Fibroblast of lung (primary cell): ENCODE measurements around the gene CTDSP2. TPM values are rescaled to one million over a fixed set of nuclear protein-coding genes. Genes with fewer than 3 reads are reported as not detected.

Source experiments
- DNase-seq, 2 donors: peaks; one replicate each; pipeline versions ENCODE4 v3.0.0 to v3.0.0-alpha.2; 2010; ENCODE audit warnings: low read depth in 2 of 2
- H2AFZ ChIP-seq: 2 replicates; pipeline ENCODE4 v1.5.1; 2012; ENCODE audit warnings: low read length, control low read depth, inconsistent platforms
- H3K27ac ChIP-seq: 2 replicates; pipeline ENCODE4 v1.5.1; 2011; ENCODE audit warnings: low read length, control low read depth; ENCODE audit not compliant: insufficient read depth
- H3K27me3 ChIP-seq: 2 replicates; pipeline ENCODE4 v1.5.1; 2011; ENCODE audit warnings: mild to moderate bottlenecking, low read length; ENCODE audit not compliant: control insufficient read depth, insufficient read depth
- H3K36me3 ChIP-seq: 2 replicates; pipeline ENCODE4 v1.5.1; 2011; ENCODE audit warnings: low read length; ENCODE audit not compliant: control insufficient read depth, insufficient read depth
- H3K4me1 ChIP-seq: 2 replicates; pipeline ENCODE4 v1.5.1; 2011; ENCODE audit warnings: low read length; ENCODE audit not compliant: control insufficient read depth, insufficient read depth; ENCODE audit errors: extremely low read depth
- H3K4me2 ChIP-seq: 2 replicates; pipeline ENCODE4 v1.5.1; 2011; ENCODE audit warnings: low read length, control low read depth; ENCODE audit not compliant: insufficient read depth; ENCODE audit errors: extremely low read depth
- H3K4me3 ChIP-seq, 4 experiments: fragments of 200-600 bp in 1 of 4; sonication (generic) in 1 of 4; replicated peaks in 1 of 4; 2 replicates each; pipeline ENCODE4 v1.5.1; 2011 to 2016; ENCODE audit warnings: low read length in 4 of 4, low read depth in 3 of 4, mild to moderate bottlenecking in 3 of 4, control low read depth in 2 of 4, inconsistent platforms in 1 of 4, mixed read lengths in 1 of 4; ENCODE audit not compliant: insufficient read depth in 1 of 4; ENCODE audit errors: control extremely low read depth in 1 of 4
- H3K79me2 ChIP-seq: 2 replicates; pipeline ENCODE4 v1.5.1; 2012; ENCODE audit warnings: mild to moderate bottlenecking, low read length, inconsistent platforms; ENCODE audit not compliant: control insufficient read depth, insufficient read depth
- H3K9ac ChIP-seq: 2 replicates; pipeline ENCODE4 v1.5.1; 2011; ENCODE audit warnings: mild to moderate bottlenecking, low read length, control low read depth; ENCODE audit not compliant: insufficient read depth
- H3K9me3 ChIP-seq: 2 replicates; pipeline ENCODE4 v1.5.1; 2012; ENCODE audit warnings: low read depth, low read length; ENCODE audit not compliant: control insufficient read depth, insufficient read depth
- H4K20me1 ChIP-seq: 2 replicates; pipeline ENCODE4 v1.5.1; 2011; ENCODE audit warnings: low read length; ENCODE audit not compliant: control insufficient read depth, insufficient read depth; ENCODE audit errors: extremely low read depth
- EZH2 ChIP-seq: IDR thresholded peaks from 2 replicates; pipeline ENCODE4 v1.5.1; 2012; ENCODE audit warnings: low read length, control low read depth, mild to moderate bottlenecking; ENCODE audit errors: missing control alignments
- polyA plus RNA-seq, 2 donors: library from polyadenylated mRNA; depleted of rRNA in 1 of 2; stranded (reverse) in 1 of 2; unstranded in 1 of 2; fragments of >200 nt; gene quantifications; 2 replicates each; pipeline ENCODE4 v1.2.1, GENCODE V29; 2011 to 2012; ENCODE audit warnings: missing spikeins in 1 of 2
- total RNA-seq: library from RNA; depleted of rRNA; stranded (reverse); fragments of >200 nt; gene quantifications from 2 replicates; pipeline ENCODE4 v1.2.1, GENCODE V29; 2014
- TF ChIP-seq, protein P1 (sequence below), 2 donors: IDR thresholded peaks in 1 of 2; conservative IDR thresholded peaks in 1 of 2; 1 replicate in 1 of 2; 2 replicates in 1 of 2; pipeline ENCODE4 v1.5.1; 2011 to 2012; ENCODE audit warnings: low read length in 2 of 2, control low read depth in 1 of 2, inconsistent platforms in 1 of 2, low read depth in 1 of 2, mild to moderate bottlenecking in 1 of 2

Gene CTDSP2
- total and polyA plus RNA-seq, 2 donors (not counting 1 experiment from before 2014, with no cell fraction given), result 92.0 to 208 TPM

DNA sequence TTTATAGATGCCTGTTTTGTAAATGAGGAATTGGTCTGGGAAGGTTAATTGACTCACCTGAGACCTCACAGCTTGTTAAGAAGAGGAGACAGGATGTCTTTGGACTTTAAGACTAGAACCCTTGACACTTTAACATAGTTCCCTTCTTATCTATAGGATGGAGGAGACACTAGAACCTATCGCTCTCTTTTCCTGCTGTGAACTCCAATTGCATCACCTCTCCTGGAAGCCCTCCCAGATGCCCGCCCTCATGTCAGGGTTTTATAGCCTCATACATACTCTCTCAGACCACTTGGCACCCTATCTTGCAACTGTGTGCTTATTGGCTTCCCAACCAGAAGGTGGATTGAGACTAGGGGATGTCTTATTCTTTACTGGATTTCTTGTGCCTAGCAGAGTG, 2.5 kb upstream of the CTDSP2 start:
- Histone ChIP-seq H3K4me3 (no peak overlapping the region), H2AFZ (no peak overlapping the region), H3K9me3 (no peaks in the 10 kb centered on the region), H3K4me1 (peaks cover 12% of the 10 kb centered on the region), H3K4me2 (no peak overlapping the region), H3K9ac (no peak overlapping the region), H3K79me2 (peaks cover 24% of the 10 kb centered on the region), H3K27ac (no peak overlapping the region), H3K27me3 (peaks cover 2% of the 10 kb centered on the region), H4K20me1 (no peaks in the 10 kb centered on the region), H3K36me3 (no peaks in the 10 kb centered on the region)
- no peak for DNase-seq
- TF ChIP-seq EZH2, result no peak
- TF ChIP-seq, protein P1, sequence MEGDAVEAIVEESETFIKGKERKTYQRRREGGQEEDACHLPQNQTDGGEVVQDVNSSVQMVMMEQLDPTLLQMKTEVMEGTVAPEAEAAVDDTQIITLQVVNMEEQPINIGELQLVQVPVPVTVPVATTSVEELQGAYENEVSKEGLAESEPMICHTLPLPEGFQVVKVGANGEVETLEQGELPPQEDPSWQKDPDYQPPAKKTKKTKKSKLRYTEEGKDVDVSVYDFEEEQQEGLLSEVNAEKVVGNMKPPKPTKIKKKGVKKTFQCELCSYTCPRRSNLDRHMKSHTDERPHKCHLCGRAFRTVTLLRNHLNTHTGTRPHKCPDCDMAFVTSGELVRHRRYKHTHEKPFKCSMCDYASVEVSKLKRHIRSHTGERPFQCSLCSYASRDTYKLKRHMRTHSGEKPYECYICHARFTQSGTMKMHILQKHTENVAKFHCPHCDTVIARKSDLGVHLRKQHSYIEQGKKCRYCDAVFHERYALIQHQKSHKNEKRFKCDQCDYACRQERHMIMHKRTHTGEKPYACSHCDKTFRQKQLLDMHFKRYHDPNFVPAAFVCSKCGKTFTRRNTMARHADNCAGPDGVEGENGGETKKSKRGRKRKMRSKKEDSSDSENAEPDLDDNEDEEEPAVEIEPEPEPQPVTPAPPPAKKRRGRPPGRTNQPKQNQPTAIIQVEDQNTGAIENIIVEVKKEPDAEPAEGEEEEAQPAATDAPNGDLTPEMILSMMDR (conservative IDR thresholded peaks at IDR 0.05 in 1 of 2, IDR thresholded peaks at IDR 0.05 in 1 of 2; ENCODE audit: low read depth in 1 of 2, low read length in 2 of 2), result no peak

DNA sequence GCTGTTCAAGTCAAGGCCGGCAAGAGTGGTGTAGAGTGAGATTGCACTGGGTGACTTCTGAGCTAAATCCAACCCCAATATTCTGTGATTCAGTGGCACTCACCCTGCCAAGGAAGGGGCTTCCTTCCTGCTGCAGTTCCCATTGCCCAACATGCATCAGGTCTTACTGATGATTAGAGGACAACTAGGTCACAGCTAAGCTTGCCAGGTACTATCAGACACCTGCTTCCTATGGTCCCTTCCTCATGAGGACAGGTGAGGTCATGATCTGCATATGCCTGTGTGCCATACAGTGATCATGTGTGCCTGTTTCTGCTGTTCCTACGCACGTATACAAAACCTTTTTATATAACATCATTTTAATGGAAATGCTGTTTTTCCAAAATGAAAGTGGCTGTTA, 1.7 kb upstream of the CTDSP2 start:
- Histone ChIP-seq H4K20me1 (no peaks in the 10 kb centered on the region), H3K27me3 (peaks cover 2% of the 10 kb centered on the region), H3K9me3 (no peaks in the 10 kb centered on the region), H3K4me1 (peaks cover 12% of the 10 kb centered on the region), H3K36me3 (no peaks in the 10 kb centered on the region), H2AFZ (no peak overlapping the region), H3K9ac (no peak overlapping the region), H3K4me3 (no peak overlapping the region), H3K4me2 (no peak overlapping the region), H3K79me2 (peaks cover 32% of the 10 kb centered on the region), H3K27ac (no peak overlapping the region)
- no peak for DNase-seq
- TF ChIP-seq, protein P1 (conservative IDR thresholded peaks at IDR 0.05 in 1 of 2, IDR thresholded peaks at IDR 0.05 in 1 of 2; ENCODE audit: low read depth in 1 of 2, low read length in 2 of 2), result no peak
- TF ChIP-seq EZH2, result no peak

DNA sequence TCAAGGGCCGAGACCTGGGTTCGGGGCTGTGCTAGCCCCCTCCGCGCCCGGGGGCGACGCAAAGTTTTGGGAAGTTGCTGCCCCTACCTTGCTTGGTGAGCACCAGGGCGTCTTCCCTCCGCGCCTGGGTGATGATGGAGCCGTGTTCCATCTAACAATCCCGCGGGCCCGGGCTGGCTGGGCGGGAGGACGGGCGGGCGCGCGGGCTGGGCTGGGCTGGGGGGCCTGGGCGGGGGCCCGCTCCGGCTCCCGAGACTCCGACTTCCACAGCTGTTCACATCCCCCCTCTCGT, 298 bp downstream of the CTDSP2 start:
- Histone ChIP-seq H3K79me2 (peaks cover 52% of the 10 kb centered on the region), H3K4me3 (peak overlapping the region; percentile 59 to 98 (median 90)), H2AFZ (no peak overlapping the region), H4K20me1 (peaks cover 4% of the 10 kb centered on the region), H3K27me3 (no peaks in the 10 kb centered on the region), H3K36me3 (no peaks in the 10 kb centered on the region), H3K9ac (peak overlapping the region; percentile 96), H3K9me3 (no peaks in the 10 kb centered on the region), H3K4me1 (peaks cover 19% of the 10 kb centered on the region), H3K4me2 (peak overlapping the region; percentile 3), H3K27ac (peak overlapping the region; percentile 95)
- no peak for TF ChIP-seq EZH2
- TF ChIP-seq, protein P1 (conservative IDR thresholded peaks at IDR 0.05 in 1 of 2, IDR thresholded peaks at IDR 0.05 in 1 of 2; ENCODE audit: low read depth in 1 of 2, low read length in 2 of 2), result no peak
- no peak for DNase-seq
